Fibroblast of villous mesenchyme (primary cell): ENCODE measurements around the gene ANKS1B. TPM values are rescaled to one million over a fixed set of nuclear protein-coding genes. Genes with fewer than 3 reads are reported as not detected.

Source experiments
- DNase-seq: peaks from one replicate; pipeline ENCODE4 v3.0.0-alpha.2; 2010; ENCODE audit warnings: low read depth
- H3K4me3 ChIP-seq: 2 replicates; pipeline ENCODE4 v1.5.1; 2011; ENCODE audit warnings: low read depth, mild to moderate bottlenecking, low read length
- CTCF ChIP-seq: IDR thresholded peaks from 2 replicates; pipeline ENCODE4 v1.5.1; 2012; ENCODE audit warnings: low read depth, mild to moderate bottlenecking, low read length; ENCODE audit not compliant: insufficient read depth
- total RNA-seq: library from RNA; depleted of rRNA; stranded (reverse); fragments of >200 nt; gene quantifications from 2 replicates; pipeline ENCODE4 v1.2.3, GENCODE V29; 2012

ANKS1B gene
- total RNA-seq, 1 donor, result 0.86 TPM

GRCh38 chr12:99087278-99087677, 897.5 kb downstream of the ANKS1B start:
- DNase-seq, result no peak
- H3K4me3 ChIP-seq, result no peak overlapping the region
- no peak for TF ChIP-seq CTCF

GRCh38 chr12:99079811-99080210, 904.9 kb downstream of the ANKS1B start:
- no peak for DNase-seq
- H3K4me3 ChIP-seq, result no peak overlapping the region
- TF ChIP-seq CTCF, result no peak

- no peak for DNase-seq
- TF ChIP-seq CTCF, result no peak
- no peak overlapping the region for H3K4me3 ChIP-seq
Measured at GRCh38 chr12:99068993-99069747, 915.6 kb downstream of the ANKS1B start.

GRCh38 chr12:99067171-99067785, 917.5 kb downstream of the ANKS1B start:
- no peak for TF ChIP-seq CTCF
- H3K4me3 ChIP-seq, result no peak overlapping the region
- DNase-seq, result no peak

- no peak for DNase-seq
- no peak for TF ChIP-seq CTCF
Measured at GRCh38 chr12:99066726-99067125, 918.0 kb downstream of the ANKS1B start.

GRCh38 chr12:99063182-99063581, 921.6 kb downstream of the ANKS1B start:
- no peak overlapping the region for H3K4me3 ChIP-seq
- DNase-seq, result no peak
- no peak for TF ChIP-seq CTCF

More at GRCh38 chr12:99066726-99067125, 918.0 kb downstream of the ANKS1B start:
- no peak overlapping the region for H3K4me3 ChIP-seq
